Hematopoietic multipotent progenitor cell treated with erythropoietin and hydrocortisone succinate and interleukin-3 and kit ligand, for 4 days (in vitro differentiated cells): ENCODE measurements around the gene NXPH3.

Experiments
- DNase-seq: peaks from one replicate; pipeline ENCODE4 v3.0.0-alpha.2; 2015

The NXPH3 gene

DNA sequence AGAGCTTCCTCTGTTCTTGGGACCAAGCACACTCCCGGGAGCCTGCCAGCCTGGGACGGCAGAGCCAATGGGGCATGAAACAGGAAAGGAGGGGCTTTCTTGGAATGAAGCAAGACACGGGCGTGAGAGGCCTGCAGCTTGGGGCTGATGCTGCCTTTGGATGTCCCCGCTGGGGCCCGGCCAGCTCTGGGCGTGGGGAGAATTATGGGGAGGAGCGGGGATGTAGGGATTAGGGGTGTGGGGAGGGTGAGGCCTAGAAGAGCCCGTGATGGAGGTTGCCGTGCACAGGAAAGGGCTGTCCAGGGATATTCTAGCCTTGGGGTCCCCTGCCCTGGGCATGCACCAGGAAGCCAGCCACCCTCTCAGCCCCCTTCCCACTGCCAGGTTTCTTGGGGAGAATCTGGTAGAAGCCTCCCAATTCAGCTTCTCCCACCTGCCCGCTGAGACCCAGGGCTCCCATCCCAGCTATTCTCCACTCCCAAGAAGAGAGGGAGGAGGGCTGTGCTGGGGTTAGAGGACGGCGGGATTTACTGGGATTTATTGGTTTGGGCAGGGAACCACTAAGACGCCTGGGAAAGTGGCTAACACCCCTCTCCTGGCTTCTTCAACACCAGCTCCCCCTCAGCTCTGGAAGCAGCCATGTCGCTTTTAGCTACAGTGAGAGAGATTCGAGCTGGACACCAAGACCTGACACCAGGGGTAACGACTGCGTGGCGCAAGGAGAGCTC is 20.0 kb upstream of the NXPH3 start:
- no peak for DNase-seq

DNA sequence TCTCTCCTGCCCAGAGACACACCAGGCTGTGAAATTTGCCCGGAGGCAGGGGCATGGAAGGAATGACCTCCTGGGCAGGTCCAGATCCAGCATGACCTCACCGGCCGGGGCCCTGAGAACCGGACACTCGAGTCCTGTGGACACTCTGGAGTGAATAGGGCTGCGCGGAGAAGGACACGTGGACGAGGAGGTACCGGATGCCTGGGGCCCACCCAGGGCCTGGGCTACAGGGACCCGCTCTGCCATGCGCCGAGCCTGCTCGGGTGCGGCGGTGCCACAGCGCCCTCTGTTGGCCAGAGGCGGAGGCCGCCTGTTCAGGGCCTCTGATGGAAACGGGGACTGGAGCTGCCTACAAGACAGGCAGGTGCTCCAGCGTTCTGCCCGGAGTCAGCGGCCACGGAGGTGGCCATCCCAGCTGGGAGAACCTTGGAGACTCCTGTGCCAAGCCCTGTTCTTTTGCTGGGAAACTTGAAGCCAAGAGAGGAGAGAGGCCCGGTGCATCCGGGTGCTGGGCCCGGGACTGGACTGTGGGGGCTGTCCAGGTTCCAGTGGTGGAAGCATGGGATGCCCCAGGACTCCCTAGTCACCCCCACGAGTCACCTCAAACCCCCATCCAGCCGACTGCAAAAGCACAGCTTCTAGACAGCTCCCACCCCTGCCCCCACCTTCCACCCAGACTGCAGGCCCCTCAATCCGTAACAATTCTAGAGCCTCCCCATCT is 19.3 kb upstream of the NXPH3 start:
- peak; percentile 87 for DNase-seq

GRCh38 chr17:49557312-49558024 is 18.2 kb upstream of the NXPH3 start:
- peak; percentile 86 for DNase-seq

DNA sequence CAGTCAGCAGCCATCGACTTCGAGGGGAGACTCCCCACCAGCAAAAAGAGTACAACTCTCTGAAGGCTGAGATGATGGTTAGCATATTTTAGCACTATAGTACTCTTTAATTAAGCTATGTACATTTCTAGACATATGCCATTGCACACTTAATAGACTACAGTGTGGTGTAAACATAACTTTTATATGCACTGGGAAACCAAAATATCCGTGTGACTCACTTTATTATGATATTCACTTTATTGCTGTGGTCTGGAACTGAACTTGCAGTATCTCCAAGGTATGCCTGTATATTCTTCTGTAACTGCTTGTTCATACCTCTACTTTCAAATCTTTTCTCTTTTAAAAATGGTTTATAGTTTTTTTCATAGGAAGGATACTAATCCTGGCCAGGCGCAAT is 11.0 kb upstream of the NXPH3 start:
- no peak for DNase-seq

GRCh38 chr17:49565948-49566491 is 9.7 kb upstream of the NXPH3 start:
- peak; percentile 37 for DNase-seq

- no peak for DNase-seq
These were observed 9.0 kb upstream of the NXPH3 start for GRCh38 chr17:49566668-49567071.

- DNase-seq, result no peak
These were observed 8.6 kb upstream of the NXPH3 start for GRCh38 chr17:49567104-49567521.

- peak; percentile 92 for DNase-seq
These were observed 7.6 kb upstream of the NXPH3 start for GRCh38 chr17:49567871-49568694.

GRCh38 chr17:49568695-49569047 is 7.0 kb upstream of the NXPH3 start:
- DNase-seq, result peak; percentile 28

GRCh38 chr17:49570540-49571242 is 5.0 kb upstream of the NXPH3 start:
- no peak for DNase-seq

- DNase-seq, result no peak
These were observed 4.4 kb upstream of the NXPH3 start for GRCh38 chr17:49571283-49571682.

DNA sequence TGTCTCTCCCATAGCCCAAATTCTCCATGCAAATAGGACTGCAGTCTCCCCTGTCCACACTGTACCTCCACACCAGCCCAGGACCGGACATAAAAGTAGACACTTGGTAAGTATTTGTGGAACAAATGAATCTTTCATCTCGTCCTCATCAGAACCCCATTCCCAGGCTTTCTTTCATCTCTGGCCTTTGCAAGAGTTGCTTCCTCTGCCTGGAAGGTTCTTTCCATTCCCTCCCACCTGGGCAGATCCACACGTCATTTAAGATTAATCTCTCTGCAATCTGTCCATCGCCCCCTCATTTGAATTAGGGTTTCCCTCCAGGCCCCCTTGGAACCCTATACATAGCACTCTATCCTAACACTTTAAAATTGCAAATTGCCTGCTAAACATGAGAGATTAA is 3.9 kb upstream of the NXPH3 start:
- DNase-seq, result no peak

DNA sequence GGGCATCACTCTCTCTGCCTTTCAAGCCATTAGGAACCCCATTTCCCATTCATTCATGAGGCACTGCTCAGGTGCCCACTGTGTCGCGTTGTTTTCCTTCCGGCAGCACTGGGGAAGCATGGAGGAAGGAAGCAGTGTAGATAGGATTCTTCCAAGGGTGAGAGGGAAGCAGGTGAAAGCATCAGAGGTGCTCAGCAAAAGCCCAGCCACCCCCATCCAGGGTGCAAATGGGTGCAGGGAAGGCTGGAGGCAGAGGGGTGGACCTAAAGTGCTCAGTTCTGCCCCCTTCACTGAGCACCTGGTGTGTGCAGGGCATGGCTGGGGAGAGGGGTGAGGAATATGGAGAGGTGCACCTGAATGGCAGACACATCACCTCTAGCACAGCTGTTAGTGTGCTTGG is 3.4 kb upstream of the NXPH3 start:
- DNase-seq, result no peak

DNA sequence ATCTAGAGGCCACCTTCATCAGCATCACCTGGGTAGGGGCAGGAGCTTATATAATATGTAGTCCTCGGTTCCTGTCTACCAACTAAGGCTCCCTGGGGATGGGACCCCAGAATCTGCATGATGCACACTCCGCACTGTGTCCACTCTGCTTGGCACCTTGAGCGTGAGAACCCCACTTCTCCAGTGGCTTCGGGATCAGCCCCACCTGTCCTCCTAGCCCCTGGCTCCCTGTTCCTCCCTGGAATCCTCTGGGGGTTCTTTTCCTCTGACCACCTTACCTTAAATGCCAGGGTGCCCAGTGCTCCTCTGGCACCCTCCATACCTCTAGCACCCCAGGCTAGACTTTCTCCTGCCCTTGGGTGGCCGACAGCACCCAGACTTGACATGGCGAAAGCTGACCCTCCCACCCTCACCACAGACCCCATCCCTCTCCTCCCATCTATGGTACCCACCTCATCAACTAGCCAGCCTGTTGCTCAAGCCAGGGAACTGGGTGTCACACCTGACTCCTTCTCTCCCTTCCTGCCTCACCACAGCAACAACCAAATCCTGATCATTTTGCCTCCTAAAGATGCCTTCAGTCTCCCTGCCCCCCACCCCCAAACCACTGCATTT is 2.8 kb upstream of the NXPH3 start:
- DNase-seq, result no peak

DNA sequence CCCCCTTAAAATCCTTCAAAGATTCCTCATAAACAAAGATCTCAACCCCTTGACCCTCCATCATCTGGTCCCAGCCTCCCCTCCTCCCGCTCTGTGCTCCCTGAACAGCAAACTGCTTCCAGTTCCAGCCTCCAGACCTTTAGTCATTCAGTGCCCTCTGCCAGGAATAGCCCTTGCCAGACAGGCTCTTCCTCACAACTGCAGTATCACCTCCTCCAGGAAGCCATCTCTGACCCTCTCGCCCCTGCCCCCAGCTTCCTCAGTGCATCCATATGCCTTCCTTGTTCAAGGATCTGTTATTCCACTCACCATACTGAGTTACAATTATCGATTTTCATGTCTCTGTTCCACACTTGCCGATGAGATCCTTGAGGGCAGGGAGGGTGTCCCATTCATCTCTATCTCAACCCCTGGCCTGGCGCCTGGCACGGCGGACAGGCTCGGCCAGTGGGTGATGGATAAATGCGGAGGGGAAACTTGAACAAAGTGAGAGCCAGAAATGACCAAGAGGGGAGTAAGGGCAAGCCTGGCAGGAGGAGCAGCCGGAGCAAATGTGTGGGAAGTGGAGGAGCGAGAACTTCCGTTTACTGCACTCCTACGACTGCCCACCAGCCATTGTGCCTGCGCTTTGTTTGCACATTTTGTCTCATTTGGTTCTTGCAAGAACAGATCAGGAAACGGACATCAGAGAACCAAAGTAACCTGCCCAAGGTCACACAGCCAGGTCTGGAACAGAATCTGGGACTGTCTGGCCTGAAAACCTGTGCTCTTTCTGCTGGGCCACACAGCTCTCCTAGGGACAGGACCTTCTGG is 2.0 kb upstream of the NXPH3 start:
- no peak for DNase-seq

DNA sequence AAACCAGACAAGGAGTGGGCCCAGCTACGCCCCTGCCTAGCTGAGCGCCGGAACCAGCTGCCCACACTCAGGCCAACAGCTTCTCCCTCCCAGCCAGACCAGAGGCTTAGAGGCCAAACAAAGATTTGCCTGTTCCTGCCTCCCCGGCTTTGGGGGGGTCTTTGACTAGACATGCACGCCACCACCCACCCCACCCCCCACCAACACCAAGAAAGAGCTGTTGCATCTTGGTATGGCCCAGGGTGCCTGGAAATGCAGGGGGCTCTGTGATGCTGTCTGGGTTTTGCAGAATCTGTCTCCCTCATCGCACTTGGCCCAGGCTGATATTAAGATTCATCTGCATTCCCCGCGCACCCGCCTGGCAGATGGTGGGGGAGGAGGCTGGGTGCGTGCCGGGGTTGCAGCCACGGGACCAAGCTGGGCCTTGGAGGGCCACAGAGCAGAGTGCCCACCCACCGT is 1.3 kb upstream of the NXPH3 start:
- DNase-seq, result no peak

- DNase-seq, result no peak
These were observed 559 bp upstream of the NXPH3 start for GRCh38 chr17:49574945-49575678.

DNA sequence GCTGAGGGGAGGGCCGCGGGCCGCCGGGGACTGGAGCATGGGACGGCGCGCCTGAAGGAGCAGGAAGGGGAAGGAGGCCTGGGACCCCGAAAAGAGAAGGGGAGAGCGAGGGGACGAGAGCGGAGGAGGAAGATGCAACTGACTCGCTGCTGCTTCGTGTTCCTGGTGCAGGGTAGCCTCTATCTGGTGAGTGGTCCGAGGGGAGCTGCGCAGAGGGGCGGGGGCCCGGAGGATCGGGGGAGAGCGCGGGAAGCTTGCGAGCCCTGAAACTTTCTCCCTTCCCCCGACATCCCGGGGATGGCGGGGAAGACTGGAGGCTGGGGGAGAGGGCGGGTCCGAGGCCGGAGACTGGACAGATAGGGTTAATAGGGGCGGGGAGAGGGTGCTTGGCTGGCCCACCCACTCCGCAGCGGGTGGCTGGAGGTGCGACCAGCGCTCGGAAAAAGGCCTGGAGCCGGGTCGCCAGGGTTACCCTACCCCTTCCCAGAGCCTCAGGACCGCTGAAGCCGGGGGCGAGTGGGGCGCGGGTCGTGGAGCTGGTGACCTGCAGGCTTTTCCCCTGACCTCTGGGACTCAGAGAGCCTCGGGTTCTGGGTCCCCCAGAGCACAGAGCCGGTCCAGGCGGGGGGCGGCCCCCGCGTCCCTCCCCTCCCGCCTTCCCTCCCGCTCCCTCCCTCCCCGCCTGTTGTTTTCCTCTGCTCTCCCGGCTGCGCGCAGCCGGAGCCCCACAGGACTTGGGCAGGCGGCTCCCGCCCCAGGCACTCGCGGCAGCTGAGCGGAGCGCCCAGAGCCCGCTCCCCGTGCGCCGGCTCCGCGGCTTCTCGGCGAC is 631 bp downstream of the NXPH3 start:
- peak; percentile 52 for DNase-seq
